ENCODE measurements around the gene VSIG8.
"Not testable (repeated sequence)": the region's sequence is repeated elsewhere in the genome, so short reads cannot be mapped to it uniquely, and the experiment has no call there.

VSIG8 gene

GRCh38 chr1:159900086-159900680 lies 37.7 kb upstream of the VSIG8 start, which contains the start of gene CFAP45:
CFAP45 (minus strand) TSS chr1:159900165; CDS start chr1:159900098, 67 bp downstream.
- DNase-seq = no peak
- H3K9me3 ChIP-seq (replicated peaks; ENCODE audit: insufficient read depth, low read length) = no peaks in the 10 kb centered on the region
- H4K20me1 ChIP-seq (ENCODE audit: insufficient read depth, low read length) = no peaks in the 10 kb centered on the region
- no peaks in the 10 kb centered on the region for H3K9me2 ChIP-seq (replicated peaks; ENCODE audit: insufficient read depth, low read length)
- no peaks in the 10 kb centered on the region for H3K4me1 ChIP-seq (ENCODE audit: low read length)
- no peak within 1 kb of the TSS for H3K9ac ChIP-seq (ENCODE audit: low read length)
- no peak within 1 kb of the TSS for H2AFZ ChIP-seq (ENCODE audit: low read length)
- H3K4me3 ChIP-seq (ENCODE audit: low read length) = no peak within 1 kb of the TSS
- H3K79me2 ChIP-seq (ENCODE audit: low read length) = no peaks in the 10 kb centered on the region
- H3F3A ChIP-seq (ENCODE audit: insufficient read depth, low read length) = no peaks in the 10 kb centered on the region
- no peak within 1 kb of the TSS for H3K27ac ChIP-seq (ENCODE audit: low read length)
- H3K36me3 ChIP-seq (replicated peaks; ENCODE audit: insufficient read depth, low read length) = no peaks in the 10 kb centered on the region
- no peak within 1 kb of the TSS for H3K4me2 ChIP-seq (ENCODE audit: low read depth, low read length)
- TF ChIP-seq EZH2phosphoT487 (IDR thresholded peaks at IDR 0.05; ENCODE audit: low read length) (no peak), EZH2 (optimal IDR thresholded peaks at IDR 0.05; ENCODE audit: low read depth, low read length) (no peak)
- TF ChIP-seq, protein P1, sequence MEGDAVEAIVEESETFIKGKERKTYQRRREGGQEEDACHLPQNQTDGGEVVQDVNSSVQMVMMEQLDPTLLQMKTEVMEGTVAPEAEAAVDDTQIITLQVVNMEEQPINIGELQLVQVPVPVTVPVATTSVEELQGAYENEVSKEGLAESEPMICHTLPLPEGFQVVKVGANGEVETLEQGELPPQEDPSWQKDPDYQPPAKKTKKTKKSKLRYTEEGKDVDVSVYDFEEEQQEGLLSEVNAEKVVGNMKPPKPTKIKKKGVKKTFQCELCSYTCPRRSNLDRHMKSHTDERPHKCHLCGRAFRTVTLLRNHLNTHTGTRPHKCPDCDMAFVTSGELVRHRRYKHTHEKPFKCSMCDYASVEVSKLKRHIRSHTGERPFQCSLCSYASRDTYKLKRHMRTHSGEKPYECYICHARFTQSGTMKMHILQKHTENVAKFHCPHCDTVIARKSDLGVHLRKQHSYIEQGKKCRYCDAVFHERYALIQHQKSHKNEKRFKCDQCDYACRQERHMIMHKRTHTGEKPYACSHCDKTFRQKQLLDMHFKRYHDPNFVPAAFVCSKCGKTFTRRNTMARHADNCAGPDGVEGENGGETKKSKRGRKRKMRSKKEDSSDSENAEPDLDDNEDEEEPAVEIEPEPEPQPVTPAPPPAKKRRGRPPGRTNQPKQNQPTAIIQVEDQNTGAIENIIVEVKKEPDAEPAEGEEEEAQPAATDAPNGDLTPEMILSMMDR (IDR thresholded peaks at IDR 0.05; ENCODE audit: low read length) = no peak
- no peaks in the 10 kb centered on the region for H3K27me3 ChIP-seq (replicated peaks; ENCODE audit: insufficient read depth, low read length)

DNA sequence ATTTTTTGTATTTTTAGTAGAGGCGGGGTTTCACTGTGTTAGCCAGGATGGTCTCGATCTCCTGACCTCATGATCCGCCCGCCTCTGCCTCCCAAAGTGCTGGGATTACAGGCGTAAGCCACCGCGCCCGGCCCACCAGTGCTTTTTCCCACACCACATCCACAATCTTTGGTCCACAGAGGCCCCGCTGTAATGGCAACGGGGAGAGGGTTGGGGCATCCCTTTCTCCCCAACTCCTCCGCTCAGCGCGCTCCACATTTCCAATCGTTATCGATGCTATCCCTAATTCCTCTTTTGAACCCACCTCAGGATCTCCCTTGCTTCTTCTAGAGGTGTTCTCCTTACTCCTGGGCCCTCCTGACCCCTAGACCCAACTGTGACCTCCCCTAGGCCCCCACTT lies 37.2 kb upstream of the VSIG8 start:
- H3K36me3 ChIP-seq (replicated peaks; ENCODE audit: insufficient read depth, low read length); H3K9me2 ChIP-seq (replicated peaks; ENCODE audit: insufficient read depth, low read length); H3K9ac ChIP-seq (ENCODE audit: low read length); DNase-seq; H3K9me3 ChIP-seq (replicated peaks; ENCODE audit: insufficient read depth, low read length); H3K27me3 ChIP-seq (replicated peaks; ENCODE audit: insufficient read depth, low read length); H3K27ac ChIP-seq (ENCODE audit: low read length); H3K4me1 ChIP-seq (ENCODE audit: low read length); H3F3A ChIP-seq (ENCODE audit: insufficient read depth, low read length); H3K4me3 ChIP-seq (ENCODE audit: low read length); H3K4me2 ChIP-seq (ENCODE audit: low read depth, low read length); H4K20me1 ChIP-seq (ENCODE audit: insufficient read depth, low read length); H3K79me2 ChIP-seq (ENCODE audit: low read length); H2AFZ ChIP-seq (ENCODE audit: low read length): not testable (repeated sequence)

DNA sequence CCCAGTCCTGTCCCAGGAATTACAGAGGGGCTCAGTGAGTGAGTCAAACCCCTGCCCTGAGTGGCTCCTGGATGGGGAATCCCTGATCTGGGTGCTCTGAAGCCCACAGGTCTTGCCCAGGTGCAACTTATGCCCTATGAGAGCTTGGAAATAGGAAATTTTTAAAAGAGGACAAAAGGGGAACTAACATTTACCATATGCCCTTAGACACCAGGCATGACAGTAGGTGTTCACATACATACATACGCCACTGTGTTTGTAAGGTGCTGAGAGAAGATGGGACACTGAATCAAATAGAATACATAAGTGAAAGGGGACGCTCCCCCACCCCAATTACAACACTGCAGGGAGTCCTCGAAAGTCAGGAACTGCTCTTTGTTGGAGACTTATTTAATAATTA lies 36.1 kb upstream of the VSIG8 start:
- Histone ChIP-seq H4K20me1 (ENCODE audit: insufficient read depth, low read length) (no peaks in the 10 kb centered on the region), H3K36me3 (replicated peaks; ENCODE audit: insufficient read depth, low read length) (no peaks in the 10 kb centered on the region), H3K4me1 (ENCODE audit: low read length) (no peaks in the 10 kb centered on the region), H3K79me2 (ENCODE audit: low read length) (no peaks in the 10 kb centered on the region), H2AFZ (ENCODE audit: low read length) (no peak overlapping the region), H3K4me2 (ENCODE audit: low read depth, low read length) (no peak overlapping the region), H3K9me2 (replicated peaks; ENCODE audit: insufficient read depth, low read length) (no peaks in the 10 kb centered on the region), H3F3A (ENCODE audit: insufficient read depth, low read length) (no peaks in the 10 kb centered on the region), H3K4me3 (ENCODE audit: low read length) (no peak overlapping the region), H3K9ac (ENCODE audit: low read length) (no peak overlapping the region), H3K27ac (ENCODE audit: low read length) (no peak overlapping the region), H3K27me3 (replicated peaks; ENCODE audit: insufficient read depth, low read length) (no peaks in the 10 kb centered on the region), H3K9me3 (replicated peaks; ENCODE audit: insufficient read depth, low read length) (no peaks in the 10 kb centered on the region)
- TF ChIP-seq EZH2 (optimal IDR thresholded peaks at IDR 0.05; ENCODE audit: low read depth, low read length) = no peak
- TF ChIP-seq, protein P1 (IDR thresholded peaks at IDR 0.05; ENCODE audit: low read length) = no peak
- no peak for TF ChIP-seq EZH2phosphoT487 (IDR thresholded peaks at IDR 0.05; ENCODE audit: low read length)
- DNase-seq = no peak

DNA sequence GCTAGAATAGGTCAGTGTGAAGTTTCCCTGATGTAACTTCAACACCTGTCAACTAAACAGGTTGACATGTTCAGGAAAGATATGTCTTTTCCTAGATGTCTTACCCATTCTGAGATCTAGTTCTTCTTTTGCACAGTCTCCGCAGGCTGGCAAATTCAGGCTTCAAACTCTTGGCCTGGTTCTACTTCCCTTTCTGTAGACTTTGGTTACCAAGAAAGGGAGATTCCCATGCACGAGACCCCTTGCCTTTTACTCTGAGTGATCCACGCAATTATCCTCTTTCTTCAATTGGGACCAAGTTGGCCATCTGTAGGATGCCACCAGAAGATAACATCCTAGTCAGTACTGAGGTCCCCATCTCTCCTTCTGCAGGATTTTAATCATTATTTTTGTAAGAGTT lies 35.5 kb upstream of the VSIG8 start:
- Histone ChIP-seq H4K20me1 (ENCODE audit: insufficient read depth, low read length) (no peaks in the 10 kb centered on the region), H3K4me1 (ENCODE audit: low read length) (no peaks in the 10 kb centered on the region), H3K9me3 (replicated peaks; ENCODE audit: insufficient read depth, low read length) (no peaks in the 10 kb centered on the region), H3K36me3 (replicated peaks; ENCODE audit: insufficient read depth, low read length) (no peaks in the 10 kb centered on the region), H2AFZ (ENCODE audit: low read length) (no peak overlapping the region), H3K4me3 (ENCODE audit: low read length) (no peak overlapping the region), H3K27me3 (replicated peaks; ENCODE audit: insufficient read depth, low read length) (no peaks in the 10 kb centered on the region), H3K79me2 (ENCODE audit: low read length) (no peaks in the 10 kb centered on the region), H3K9ac (ENCODE audit: low read length) (no peak overlapping the region), H3K4me2 (ENCODE audit: low read depth, low read length) (no peak overlapping the region), H3K9me2 (replicated peaks; ENCODE audit: insufficient read depth, low read length) (no peaks in the 10 kb centered on the region), H3F3A (ENCODE audit: insufficient read depth, low read length) (no peaks in the 10 kb centered on the region), H3K27ac (ENCODE audit: low read length) (no peak overlapping the region)
- DNase-seq = no peak
- TF ChIP-seq, protein P1 (IDR thresholded peaks at IDR 0.05; ENCODE audit: low read length) = no peak
- no peak for TF ChIP-seq EZH2phosphoT487 (IDR thresholded peaks at IDR 0.05; ENCODE audit: low read length)
- no peak for TF ChIP-seq EZH2 (optimal IDR thresholded peaks at IDR 0.05; ENCODE audit: low read depth, low read length)

Measured in MM.1S (cell line).